Retina (tissue), 1 donor: ENCODE results near the gene CRABP2.
A peak's percentile ranks its signal among the peaks of the same experiment; 100 is the strongest.

Experiments
- DNase-seq: peaks from one replicate; pipeline ENCODE4 v3.0.0-alpha.2; 2016

The CRABP2 gene

GRCh38 chr1:156666862-156667609 is 38.3 kb downstream of the CRABP2 start:
- no peak for DNase-seq

- no peak for DNase-seq
Observed at GRCh38 chr1:156665539-156665938, 39.8 kb downstream of the CRABP2 start.

DNA sequence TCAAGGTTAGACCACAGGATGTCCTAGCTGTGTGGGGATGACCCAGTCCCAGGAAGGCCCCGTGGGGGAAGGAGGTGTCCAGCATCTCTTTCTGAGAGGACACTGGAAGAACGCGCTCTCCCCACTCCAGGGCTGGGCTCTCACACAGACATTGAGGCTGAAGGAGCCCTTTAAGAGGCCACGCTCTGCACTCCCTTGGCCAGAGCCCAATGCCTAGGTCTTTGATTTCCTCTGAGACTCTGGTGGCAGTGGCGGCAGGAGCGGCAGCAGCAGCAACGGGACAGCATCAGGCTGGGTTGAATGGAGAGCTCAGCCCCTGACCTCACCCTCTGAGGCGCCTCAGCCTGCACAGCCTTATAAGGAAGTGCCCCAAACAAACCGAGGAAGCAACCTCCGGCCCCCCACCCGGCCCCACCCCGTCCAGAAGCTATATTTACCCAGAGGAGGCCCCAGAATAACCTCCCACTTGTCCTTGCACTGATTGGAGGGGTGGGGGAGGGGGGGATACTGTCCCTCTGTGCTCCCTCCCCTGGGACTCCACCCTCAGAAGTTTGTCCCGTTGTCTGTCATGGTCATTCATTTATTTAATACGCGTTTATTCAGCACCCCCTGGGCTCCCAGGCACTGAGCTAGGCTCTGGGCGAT is 40.5 kb downstream of the CRABP2 start:
- DNase-seq = no peak

GRCh38 chr1:156664046-156664766 is 41.2 kb downstream of the CRABP2 start:
- peak; percentile 61 for DNase-seq

DNA sequence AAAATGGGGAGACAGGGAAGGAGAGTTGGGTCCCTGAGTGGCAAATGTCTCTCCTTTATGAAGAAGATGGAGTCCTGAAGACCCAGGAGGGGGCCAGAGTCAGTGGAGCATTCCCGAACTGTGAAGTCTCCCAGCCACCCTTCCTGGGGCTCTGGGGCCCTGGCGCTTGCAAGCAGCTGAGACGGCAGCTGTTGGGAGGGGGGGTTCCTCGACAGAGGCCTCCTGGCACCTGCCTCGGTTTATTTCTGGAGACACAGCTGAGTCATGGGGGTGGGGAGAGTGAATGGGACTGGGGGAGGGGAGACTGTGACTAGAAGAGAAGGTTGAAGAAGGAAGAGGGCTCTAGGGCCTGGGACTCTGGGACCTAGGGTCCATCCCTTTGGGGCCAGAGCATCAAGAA is 42.2 kb downstream of the CRABP2 start:
- no peak for DNase-seq

GRCh38 chr1:156662800-156663055 is 42.7 kb downstream of the CRABP2 start:
- no peak for DNase-seq

DNA sequence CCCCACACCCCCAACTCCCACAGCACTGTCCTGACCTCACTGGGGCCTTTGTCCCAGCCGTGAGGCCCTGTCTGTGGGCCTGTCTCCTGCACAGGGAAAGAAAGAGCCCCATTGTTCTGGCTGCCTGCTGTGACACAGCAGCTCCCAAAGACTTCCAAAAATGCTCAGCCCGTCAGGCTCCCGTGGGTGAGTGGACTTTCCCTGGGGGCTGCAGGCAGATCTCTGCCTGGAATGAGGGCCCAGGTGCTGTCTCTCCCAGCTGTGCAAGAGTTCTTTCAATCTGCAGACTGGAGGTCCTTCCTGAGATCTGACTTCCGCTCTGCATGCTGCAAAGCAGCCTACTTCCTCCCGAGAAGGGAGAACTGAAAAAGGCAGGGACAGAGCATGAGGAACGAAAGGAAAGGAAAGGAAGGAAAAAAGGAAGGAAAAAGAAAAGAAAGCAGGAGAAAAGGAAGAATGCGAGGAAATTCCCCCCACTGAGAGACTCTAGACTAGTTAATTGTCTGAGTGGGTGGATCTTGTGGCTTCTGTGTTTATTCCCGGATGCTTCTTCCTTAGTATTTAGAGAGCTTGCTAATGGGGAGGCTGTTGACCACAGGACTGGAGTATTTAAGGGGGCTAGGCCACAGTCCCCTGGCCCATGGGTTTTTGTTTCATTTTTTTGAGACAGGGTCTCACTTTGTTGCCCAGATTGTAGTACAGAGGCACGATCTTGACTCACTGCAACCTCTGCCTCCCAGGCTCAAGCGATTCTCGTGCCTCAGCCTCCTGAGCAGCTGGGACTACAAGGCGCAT is 43.2 kb downstream of the CRABP2 start:
- DNase-seq = no peak

- no peak for DNase-seq
Observed at GRCh38 chr1:156660752-156661112, 44.7 kb downstream of the CRABP2 start.

- peak; percentile 94 for DNase-seq
Observed at GRCh38 chr1:156659988-156660751, 45.2 kb downstream of the CRABP2 start.

DNA sequence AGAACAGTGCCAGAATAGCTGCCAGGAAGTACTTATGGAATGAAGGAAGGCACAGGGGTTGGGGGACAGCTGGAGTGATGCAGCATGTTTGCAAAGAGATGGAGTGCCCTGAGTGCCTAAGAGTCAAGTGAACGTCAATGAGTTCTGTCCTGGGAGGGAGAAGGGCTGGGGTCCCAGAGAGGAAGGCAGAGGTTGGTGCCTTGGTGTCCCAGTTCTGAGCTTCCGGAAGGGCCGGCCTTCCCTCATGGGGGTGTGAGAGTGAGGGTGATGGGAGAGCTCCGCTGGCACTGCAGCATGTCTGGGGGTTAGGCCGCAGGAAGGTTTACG is 45.8 kb downstream of the CRABP2 start:
- DNase-seq = no peak

DNA sequence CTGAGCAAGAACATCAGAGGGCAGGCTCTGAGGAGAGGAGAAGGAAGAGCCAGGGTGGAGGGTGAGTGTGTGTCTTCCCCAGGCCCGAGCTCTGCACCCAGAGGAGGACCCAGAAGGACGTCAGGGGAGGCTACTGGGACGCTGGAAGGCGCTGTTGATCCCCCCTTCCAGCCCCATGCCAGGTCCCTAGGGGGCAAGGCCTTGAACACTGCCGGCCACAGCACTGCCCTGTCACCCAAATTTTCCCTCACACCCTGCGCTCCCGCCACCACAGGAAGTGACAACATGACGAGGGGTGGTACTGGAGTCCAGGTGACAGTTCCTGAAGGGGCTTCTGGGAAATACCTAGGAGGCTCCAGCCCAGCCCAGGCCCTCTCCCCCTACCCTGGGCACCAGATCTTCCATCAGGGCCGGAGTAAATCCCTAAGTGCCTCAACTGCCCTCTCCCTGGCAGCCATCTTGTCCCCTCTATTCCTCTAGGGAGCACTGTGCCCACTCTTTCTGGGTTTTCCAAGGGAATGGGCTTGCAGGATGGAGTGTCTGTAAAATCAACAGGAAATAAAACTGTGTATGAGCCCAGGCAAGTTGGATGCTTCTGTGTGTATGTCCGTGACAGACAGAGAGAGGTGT is 46.3 kb downstream of the CRABP2 start:
- DNase-seq = no peak

DNA sequence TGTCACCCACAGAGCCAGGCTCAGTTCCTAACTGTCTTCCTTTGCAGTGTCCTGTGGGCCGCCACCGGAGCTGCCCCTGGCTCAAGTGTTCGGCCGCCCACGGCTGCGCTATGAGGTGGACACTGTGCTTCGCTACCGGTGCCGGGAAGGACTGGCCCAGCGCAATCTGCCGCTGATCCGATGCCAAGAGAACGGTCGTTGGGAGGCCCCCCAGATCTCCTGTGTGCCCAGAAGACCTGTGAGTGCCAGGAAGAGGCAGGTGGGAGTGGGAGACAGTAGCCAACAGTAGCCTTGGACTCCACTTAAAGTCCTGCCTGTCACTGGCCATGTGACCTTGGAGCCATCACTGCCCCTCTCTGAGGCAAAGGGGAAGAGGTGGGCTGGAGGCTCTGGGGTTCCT is 46.9 kb downstream of the CRABP2 start:
- DNase-seq = no peak

GRCh38 chr1:156657741-156658319 is 47.6 kb downstream of the CRABP2 start:
- no peak for DNase-seq

DNA sequence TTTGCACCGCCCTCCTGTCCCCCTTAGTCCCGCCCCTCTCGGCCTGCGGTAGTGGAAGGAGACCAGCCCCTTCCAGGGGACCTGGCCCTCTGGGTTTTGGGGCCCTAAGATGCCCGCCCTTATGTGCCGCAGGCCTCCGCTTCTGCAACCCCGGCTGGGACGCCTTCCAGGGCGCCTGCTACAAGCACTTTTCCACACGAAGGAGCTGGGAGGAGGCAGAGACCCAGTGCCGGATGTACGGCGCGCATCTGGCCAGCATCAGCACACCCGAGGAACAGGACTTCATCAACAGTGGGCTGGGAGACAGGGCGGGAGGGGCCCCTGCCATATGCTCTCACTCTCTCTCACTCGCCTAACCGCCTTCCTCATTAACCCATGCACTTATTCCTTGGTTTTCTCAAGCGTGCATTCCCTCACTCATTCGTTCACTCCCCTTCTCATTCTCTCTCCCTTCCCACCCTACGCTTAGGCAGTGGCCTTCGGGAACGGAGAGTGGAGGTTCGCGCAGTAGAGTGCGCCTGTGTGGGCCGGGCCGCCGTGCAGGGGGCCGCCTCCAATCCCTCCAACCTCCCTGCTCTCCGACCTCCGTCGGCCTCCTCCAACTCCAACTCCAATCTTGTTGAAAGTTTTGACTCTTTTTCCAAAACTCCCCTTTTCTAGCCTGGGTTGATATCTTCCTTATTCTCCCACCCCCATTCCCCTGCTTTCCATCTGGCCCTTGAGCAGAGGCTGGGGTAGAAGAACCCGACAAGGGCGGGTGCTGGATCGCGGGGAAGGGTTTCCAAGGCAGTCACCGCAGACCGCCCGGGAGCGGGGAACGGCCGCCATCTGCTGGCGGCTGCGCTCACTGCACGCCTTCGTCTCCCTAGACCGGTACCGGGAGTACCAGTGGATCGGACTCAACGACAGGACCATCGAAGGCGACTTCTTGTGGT is 48.3 kb downstream of the CRABP2 start:
- DNase-seq = peak; percentile 87

DNA sequence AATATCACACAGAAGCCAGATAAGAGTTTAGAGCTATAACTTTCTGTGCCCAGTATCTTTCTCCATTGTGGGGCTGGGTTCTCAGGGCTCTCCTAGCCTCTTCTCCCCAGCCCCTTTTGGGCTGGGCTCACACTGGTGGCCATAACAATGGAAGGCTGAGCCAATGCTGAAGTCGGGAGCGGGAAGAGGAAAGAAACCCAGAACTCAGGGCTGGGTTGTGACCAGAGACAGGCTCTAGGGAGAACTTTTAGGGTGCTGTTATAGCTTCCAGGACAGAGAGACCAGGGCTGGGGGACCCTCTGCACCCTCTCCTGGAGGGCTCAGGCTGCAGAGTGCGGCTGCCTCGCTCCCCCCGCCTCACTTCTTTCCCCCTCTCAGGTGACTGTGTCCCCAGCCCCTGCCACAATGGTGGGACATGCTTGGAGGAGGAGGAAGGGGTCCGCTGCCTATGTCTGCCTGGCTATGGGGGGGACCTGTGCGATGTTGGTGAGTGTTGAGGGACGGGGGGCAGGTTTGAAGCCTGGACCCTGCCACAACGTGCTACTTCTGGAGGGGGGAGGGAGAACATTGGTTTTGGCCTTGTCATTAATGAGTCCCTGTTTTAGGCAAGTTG is 49.4 kb downstream of the CRABP2 start:
- DNase-seq = no peak

GRCh38 chr1:156655151-156655903 is 50.1 kb downstream of the CRABP2 start:
- DNase-seq = no peak

DNA sequence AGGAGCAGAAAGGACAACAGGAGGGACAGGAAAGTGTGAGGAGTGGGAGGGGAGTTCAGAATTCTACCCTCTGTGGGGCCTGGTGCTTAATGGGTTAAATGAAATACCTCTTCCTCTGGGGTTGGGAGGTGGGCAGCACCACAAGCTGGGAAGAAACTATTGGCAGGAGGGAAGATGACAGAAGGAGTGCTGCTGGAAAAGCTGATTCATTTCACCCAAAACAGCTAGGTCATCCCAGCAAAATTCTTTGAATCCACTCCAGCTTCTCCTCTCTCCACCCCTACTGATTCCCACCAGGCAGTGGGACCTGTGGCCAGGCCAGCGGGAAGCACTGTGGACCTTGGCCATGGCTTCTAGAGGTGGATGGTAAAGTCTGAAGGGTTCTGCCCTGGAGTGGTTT is 50.7 kb downstream of the CRABP2 start:
- DNase-seq = no peak

DNA sequence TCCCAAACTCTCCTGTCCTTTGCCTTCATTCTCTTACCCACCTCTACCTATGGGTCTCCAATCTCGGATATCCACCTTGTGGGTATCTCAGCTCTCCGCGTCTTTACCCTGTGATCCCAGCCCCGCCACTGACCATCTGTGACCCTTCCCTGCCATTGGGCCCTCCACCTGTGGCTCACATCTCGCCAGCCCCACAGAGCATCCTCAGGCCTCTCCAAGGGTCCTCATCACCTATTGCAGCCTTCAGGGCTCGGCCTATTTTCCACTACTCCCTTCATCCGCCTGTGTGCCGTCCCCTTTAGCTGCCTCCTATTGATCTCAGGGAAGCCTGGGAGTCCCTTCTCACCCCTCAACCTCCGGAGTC is 52.4 kb downstream of the CRABP2 start:
- DNase-seq = no peak

DNA sequence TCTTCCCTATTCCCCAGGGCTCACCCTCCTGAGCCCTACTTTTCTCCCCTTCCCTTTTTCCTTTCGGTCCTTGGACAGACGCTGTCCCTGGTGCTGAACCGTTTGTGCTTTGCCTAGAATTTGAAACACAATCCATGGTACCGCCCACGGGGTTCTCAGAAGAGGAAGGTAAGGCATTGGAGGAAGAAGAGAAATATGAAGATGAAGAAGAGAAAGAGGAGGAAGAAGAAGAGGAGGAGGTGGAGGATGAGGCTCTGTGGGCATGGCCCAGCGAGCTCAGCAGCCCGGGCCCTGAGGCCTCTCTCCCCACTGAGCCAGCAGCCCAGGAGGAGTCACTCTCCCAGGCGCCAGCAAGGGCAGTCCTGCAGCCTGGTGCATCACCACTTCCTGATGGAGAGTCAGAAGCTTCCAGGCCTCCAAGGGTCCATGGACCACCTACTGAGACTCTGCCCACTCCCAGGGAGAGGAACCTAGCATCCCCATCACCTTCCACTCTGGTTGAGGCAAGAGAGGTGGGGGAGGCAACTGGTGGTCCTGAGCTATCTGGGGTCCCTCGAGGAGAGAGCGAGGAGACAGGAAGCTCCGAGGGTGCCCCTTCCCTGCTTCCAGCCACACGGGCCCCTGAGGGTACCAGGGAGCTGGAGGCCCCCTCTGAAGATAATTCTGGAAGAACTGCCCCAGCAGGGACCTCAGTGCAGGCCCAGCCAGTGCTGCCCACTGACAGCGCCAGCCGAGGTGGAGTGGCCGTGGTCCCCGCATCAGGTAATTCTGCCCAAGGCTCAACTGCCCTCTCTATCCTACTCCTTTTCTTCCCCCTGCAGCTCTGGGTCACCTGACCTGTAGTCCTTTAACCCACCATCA is 53.0 kb downstream of the CRABP2 start:
- no peak for DNase-seq
